Measurements from ENCODE around the gene TMPRSS4.

The TMPRSS4 gene

DNA sequence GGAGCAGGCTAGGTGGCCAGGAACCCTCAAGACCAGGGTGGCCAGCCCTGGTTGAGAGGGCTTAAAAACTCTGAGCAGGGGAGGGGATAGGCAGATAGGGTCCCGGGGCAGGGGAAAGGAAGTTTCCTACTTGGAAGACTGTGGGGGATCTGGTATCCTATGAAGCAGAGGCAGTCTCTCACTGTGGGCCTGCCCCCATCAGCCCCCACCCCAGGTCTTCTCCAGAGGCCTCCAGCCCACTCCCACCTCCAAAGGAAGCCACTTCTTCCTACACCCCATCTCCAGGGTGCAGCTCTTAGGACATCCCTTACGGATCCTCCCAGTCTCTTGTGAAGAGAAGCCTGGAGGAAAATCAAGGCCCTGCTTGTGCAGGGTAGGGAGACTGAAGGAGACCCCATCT, 59.5 kb downstream of the TMPRSS4 start:
- no peak for DNase-seq (ENCODE audit: low read depth)

DNA sequence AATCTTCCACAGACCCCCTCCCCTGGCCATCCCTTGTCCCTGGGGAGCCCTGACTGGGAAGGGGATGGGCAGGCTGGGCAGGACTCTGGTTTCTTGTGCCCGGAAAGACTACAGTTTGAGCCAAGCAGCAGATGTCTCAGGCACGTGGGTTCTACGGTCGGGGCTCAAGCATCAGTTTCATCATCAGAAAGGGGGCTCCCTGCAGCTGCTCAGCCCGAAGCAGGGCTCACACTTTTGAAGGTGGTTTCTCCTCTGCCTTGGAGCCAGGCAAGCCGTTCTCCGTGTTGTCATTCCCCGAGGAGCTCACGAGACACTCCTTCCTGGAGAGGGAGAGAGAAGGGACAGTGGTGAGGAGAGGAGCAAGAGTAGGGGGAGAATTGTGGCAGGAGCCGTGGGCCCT, 59.9 kb downstream of the TMPRSS4 start:
- DNase-seq (ENCODE audit: low read depth): no peak

DNA sequence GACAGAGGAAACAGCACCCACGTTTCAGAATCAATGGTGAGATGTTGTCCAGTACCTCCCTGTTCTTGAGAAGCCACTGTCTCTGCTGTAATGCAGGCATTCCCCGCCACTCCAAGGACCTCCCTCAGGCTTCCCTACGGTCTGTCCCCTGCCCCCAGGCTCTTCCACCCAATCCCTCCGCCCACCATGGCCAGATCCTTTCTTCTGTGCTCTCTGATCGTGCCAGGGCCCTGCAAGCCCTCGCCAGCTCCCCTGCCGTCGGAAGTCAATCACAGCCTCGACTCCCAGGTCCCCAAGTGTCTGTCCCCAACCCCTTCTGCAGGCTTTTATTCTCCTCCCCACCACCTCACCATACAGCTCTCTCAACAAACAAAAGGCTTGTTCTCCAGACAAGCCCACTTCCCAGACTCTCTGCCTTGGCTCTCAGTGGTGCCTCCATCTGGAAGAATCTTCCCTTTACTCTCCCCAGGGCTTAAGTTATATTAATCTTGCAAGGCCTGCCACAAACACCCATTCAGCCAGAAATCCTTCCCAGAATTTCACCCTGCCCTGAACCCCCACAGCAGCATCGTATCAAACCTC, 62.1 kb downstream of the TMPRSS4 start:
- no peak for DNase-seq (ENCODE audit: low read depth)

DNA sequence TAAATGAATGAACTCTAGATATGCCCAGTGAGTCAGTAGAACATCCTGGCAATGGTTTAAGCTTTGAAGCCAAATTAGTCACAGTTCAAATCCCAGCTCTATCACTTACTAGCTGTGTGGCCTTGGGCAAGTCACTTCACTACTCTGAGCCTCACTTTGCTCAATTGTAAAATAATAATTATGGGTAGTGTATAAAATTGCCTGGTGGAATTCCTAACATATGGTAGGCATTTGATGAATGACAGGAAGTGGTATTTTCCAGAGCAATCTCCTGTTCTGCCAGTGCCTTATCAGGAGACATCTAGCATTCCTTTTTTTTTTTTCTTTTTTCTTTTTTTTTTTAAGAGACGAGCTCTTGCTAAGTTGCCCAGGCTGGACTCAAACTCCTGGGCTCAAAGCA, 62.7 kb downstream of the TMPRSS4 start:
- DNase-seq (ENCODE audit: low read depth): no peak

DNA sequence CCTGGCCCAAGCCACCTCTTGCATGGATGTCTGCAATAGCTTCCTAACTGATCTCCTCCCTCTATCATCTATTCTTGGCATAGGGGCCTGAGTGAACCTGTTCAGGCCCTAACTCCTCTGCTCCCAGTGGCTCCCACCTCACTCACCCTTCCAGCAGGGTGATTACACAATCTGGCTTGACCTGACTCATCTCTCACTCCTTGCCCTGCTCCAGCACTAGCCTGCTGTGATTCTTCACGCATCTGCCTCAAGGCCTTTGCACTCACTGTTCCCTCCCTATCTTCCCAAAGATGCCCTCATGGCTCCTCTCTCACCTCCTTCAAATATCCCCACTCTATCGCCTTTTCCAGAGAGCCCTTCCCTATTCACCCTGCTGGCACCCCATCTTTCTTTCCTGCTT, 65.2 kb downstream of the TMPRSS4 start:
- no peak for DNase-seq (ENCODE audit: low read depth)

DNA sequence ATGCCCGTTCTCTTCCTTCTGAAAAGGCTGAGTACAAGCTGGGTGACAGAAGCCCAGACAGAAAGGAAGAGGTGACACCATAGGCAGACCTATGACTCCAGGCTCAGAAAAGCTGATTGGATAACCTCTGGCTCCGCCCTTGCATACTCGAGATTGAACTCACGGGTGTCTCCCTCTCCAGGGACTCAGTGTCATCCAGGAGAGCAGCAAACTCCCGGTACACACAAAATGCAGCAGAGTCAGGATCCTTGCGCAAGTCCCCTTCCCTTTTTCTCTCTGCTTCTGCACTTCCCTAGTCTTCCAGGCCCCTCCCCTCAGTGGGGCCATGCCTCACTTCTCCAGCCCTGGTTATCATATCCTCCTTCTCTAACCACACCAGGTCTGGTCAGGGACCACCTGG, 65.9 kb downstream of the TMPRSS4 start:
- no peak for DNase-seq (ENCODE audit: low read depth)

DNA sequence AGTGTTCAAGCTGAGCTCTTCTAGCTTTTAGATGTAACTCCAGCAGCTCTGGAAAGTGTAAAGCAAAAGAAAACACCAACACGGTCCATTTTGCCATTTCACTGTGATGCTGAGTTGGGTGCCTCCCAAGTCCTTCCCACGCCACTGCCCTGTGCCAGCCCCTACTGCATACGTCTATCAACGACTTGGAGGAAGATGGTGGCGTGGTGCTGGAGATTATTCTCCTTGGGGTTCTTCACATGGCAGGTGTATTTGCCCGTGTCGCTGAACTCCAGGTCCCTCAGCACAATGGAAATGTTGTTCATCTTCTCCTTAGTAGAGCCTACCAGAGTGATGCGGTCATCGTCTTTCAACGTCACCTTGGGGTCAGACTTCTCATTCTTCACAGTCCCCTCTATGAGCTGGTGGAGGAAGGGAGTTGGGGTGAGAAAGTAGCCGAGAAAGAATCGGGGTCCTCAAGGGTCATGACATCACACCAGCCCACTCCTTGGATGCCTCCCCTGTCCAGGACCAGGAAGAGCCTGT, 66.8 kb downstream of the TMPRSS4 start:
- no peak for DNase-seq (ENCODE audit: low read depth)

DNA sequence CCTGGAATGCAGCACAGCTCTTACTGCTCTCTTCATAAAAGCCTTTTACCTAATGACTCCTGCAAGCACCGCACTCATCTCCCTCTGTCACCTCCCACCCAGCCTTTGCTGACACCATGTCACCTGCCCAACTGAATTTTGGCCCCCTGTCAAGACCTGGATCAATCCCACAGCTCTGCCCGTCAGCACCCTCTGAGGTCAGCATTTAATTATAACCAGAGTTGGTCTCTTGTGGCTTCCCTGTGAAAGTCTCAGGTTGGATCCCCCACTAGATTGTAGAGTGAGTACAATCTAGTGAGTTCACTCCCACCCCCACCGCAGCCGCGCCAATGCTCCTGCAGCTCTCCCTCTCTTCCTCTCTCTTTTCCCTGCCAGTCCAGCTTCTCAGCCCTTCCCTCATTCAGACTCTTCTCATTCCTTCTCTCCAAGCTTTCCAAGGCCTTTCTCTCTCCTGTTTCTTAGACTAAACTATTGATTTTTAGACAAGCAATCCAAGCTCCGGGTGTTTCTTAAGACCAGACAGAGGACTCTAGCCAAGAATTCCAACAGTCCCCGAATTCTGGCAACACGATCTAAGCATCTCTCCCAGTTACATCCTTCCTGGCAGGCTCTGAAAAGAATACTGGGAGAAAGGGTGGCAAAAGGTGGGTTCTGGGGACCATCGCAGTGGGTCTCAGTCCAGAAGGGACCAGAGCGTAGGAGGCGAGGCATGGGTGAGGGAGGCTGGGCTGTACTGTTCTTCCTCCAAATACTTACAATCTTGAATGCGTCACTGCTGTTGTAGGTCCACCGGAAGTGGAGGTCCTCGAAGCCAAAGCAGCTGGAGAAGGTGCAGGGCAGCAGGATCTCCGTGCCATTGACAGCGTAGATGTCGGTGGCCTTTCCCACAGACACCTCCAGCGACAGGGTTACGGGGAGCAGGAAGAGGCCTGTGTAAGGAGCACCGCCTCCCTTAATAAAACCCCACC, 67.7 kb downstream of the TMPRSS4 start:
- DNase-seq (ENCODE audit: low read depth): no peak

DNA sequence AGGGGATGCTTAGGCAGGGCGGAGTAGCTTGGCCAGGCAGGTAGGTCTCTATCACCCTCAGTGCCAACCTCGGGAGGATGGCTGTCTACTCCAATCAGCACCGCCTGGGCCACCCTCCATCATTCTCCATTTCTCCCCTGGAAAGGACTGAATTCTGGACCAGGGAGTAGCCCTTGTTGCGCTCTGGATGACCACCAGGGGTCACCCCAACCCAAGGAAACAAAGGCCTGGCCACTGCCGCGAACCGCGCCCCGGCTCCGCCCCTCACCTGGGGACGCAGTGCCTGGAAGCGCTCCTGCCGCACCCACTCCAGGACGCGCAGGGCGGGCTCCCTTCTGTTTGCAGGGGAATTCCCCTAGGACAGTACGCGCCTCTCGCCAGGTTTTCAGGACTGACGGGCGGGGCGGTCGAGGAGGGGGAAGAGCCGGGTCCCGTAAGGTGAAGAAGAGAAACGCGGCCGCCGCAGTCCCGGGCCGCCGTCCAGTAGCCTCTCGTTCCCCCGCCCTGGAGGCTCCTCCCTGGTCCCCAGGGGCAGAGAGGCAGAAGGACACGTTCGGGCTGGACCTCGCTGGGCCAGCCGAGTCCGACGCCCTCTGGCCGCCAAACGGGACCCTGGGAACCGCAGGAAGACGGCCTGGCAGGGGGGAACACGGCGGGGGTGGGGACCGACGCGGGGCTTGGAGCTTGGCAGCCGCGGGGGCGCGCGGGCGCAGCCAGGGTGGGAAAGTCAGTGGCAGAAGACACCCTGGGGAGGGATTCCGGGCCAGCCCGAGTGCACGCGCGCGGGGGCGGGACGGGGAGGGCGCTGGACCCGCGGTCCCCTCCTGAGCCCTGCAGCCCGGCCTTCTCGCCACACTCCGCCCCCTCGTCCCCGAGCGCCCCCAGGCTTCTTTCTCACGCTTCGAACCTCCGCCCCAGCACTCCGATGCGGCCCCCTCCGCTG, 68.7 kb downstream of the TMPRSS4 start:
- DNase-seq (ENCODE audit: low read depth): peak; percentile 36

DNA sequence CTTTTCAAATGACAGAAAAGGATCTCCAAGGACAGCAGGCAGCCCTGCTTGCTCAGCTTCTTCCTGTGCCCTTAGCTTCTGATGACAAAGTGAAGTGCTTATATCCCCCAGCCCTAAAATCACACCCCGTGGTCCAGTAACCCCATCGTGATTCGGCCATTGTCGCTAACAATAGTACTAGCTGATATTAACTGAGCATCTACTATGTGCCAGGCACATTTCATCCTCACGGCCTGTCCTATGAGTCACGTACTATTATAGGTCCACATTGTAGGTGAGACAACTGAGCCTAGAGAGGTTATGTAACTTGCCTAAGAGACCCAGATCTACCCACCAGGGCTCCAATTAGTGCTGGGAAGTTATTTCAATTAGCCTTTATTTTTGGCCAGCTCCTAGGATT, 69.7 kb downstream of the TMPRSS4 start:
- no peak for DNase-seq (ENCODE audit: low read depth)

DNA sequence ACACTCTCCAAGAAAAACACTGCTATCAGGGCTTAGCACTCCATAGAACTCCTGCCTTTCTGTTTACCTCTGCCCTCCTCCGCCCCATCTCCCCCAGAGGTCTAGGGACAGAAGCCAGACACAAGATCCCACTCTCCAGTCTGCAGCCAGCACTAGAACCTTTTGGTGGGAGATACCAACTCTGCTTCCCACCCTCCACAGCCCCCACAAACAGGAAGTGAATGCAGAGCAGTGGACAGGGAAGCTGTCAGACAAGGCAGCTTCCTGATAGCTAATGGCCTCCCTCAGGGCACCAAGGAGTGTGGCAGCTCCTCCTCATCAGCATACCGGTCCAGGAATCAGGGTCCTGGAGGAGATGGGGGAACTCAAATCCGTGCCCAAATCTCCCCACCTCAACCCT, 70.6 kb downstream of the TMPRSS4 start:
- no peak for DNase-seq (ENCODE audit: low read depth)

DNA sequence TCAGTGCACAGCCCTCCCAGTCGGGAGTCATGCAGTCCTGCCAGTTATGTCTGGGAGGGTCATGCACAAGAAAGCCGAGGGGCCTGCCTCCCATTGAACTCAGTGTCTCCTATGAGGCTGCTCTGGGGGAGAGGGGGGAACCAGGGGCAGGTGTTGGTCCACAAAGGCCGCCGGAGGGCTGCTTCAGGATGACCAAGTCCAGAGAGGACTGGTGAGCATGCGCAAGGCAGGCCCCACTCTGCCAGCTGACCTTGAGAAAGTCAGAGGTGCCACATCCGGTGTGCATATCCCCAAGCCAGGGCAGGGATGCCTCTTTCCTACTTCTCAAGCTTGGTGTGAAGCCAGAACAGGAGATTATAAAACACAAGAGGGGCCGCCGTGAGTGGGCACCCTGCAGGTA, 71.4 kb downstream of the TMPRSS4 start:
- no peak for DNase-seq (ENCODE audit: low read depth)

DNA sequence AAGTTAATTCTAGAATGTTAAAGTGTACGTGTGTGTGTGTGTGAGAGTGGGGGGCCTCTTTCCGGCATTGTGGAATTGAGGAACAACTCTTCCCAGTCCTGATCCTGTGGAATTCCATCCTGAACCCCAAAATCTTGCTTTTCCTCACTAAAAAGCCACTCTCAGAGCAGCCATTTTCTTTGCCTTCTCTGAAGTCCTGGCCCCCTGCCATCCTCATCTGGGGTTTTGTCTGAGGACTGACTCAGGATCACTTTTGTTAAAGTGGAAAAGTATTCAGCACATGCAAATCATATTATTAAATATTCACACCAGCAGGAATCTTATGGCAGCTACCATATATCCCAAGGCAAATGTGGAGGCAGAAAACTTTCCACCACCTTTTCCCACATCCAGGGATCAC, 72.0 kb downstream of the TMPRSS4 start:
- DNase-seq (ENCODE audit: low read depth): no peak

DNA sequence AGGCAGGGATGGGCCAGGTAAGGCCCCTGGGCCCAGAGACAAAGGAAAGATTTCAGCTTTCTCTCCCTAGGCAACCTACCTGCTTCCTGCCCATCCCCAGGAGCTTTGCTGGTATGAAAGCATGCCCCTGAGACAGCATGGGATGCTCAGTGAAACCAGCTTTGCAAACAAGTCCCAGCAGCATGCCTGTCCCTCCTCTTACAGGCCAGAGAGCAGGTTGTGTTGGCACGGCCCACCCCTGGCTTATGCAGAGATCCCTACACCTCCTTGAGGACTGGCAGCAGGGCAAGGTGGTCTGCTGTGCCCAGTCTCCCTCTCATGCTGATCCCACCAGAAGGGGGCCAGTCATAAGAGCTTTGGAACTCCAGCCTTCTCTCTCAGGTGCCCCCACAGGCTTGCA, 72.6 kb downstream of the TMPRSS4 start:
- DNase-seq (ENCODE audit: low read depth): no peak

DNA sequence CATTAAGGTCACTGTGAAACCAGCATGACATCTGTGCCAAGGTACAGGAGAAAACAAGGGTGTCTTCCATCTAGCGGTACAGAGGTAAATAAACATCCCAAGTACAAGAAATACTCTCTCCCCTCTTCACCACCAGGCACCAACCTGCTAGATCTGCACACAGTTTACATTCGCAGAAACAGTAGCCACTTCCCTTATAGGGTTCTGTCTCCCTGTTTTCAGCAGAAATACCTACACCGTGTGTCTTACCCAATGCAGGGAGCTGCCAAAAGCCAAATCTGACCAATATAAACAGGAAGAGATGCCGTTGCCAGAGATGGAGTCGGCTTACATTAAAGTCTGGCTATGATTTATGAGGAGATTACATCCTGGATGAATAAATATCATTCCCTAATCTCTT, 74.6 kb downstream of the TMPRSS4 start:
- DNase-seq (ENCODE audit: low read depth): no peak

DNA sequence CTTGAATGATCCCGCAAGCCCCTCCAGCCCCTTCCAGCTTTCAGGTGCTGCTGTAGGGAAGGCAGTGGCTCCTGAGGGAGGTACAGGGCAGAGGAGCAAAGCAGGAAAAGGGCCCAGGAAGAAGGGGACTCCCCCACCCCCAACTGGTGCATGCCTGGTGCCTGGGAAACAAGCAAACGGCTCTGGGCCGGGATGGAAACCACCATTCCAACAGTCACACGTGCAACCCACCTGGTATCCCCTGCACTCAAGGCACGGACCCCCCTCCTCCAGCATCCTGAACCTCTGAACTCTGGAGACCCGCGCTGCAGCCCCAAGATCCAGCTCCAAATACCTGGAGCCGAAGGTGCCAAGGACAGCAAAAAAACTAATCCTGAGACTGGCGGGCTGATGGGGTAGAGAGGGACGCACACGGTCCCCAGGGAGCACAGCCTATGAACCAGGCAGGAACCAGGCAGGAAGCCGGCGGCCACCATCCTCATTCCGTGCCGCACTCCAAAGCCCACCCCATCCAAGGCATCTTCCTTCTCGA, 75.2 kb downstream of the TMPRSS4 start:
- no peak for DNase-seq (ENCODE audit: low read depth)

DNA sequence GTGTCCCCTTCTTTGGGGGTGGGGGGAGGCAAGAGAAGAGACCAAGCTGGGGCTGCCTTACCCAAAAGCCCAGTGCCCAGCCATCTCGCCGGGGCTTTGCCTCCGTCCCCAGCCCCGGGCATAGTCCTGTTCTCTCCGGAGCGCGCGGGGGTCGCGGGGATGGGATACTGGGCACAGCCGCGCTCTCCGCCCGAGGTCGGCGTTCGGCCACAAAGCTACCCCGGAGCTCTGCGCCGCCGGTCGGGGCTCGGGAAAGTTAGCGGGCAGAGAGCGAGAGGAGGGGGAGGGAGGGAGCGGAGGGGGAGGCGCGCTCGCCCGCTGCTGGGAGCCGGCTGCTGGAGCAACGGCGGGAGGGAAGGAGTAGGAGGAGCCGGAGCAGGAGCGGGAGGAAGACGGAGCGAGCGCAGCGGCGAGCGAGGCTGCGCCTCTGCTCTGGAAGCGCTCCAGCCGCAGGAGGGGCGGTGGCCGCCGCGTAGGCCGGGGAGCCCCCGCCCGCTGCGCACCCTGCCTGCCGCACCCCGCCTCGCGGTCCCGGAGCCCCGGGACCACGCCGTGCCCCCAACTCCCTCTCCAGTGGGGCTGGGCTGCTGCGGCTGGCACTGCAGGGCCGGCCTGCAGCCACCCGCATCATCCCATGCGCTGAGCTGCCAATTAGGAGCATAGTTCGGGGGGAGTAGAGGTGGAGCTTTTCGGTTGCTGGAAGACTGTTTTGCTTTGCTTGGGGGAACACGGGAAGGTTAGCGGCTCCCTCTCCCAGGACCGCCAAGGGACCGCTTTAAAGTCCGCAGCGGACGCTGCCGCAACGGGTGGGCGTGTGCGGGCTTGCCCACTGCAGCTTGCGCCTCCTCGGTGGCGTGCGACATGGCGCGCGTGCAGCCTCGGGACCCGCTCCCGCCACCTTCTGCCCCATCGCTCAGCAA, 75.9 kb downstream of the TMPRSS4 start, which contains the start of gene SCN4B:
SCN4B (minus strand) TSS at position 272 of the 920 bp plus-strand sequence; CDS start at position 122, 150 bp downstream.
- no peak for DNase-seq (ENCODE audit: low read depth)

DNA sequence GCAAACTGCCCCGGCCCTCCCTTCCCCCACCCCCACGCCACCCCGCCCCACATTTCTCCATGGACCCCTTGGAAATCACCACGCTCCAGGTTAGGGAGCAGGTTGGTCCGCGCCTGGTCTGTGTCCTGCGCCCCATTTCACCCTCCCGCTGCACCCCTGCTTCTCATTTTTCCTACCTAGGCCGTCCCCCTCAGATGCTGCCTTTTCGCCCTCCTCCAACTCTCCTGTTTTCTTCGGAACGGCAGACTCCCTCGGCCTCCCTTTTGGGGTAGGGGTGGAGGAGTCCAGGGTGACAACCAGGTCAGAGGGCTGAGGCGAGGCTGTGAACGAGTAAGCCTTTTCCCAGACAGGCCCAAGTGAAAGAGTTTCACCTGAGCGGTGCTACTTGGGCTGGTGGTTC, 76.6 kb downstream of the TMPRSS4 start:
- no peak for DNase-seq (ENCODE audit: low read depth)

DNA sequence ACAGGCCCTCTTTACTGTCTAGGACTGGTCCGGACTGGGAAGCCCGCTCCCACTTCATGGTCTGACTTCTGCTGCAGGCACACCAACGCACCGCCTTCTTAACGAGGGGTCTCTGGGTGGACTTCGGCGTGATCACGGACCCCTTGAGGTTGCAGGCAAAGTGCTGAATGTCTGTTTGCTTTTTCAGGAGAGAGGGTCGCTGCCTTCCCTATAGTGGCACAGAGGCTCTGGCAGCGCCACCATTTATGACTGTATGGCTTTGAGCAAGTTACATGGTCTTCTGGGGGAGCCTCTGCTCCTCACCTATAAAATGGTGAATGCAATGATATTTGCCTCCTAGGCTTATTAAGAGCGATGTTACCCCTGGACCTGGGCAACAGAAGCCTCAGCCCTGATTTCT, 77.1 kb downstream of the TMPRSS4 start:
- no peak for DNase-seq (ENCODE audit: low read depth)

DNA sequence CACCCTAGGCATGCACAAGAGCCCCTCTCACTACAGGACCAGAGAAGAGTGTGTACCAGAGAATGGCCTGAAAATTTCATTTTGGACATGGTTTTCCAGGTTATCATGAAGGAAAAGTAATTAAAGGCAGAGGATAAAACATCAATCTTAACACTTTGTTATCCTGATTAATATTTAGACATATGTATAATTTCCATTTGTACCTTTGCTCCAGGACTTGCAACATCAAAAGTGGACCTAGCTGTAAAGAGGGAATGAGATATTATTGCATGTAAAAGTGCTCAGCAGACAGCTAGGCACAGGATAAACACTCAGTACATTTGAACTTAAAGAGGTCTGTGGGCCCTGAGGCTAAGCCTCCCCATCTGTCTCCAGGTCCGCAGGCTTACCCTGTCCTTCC, 77.8 kb downstream of the TMPRSS4 start:
- DNase-seq (ENCODE audit: low read depth): no peak

Measured in HS-5 (cell line).